Measurements from ENCODE around the gene IKZF5. TPM values are rescaled to one million over a fixed set of nuclear protein-coding genes. Genes with fewer than 3 reads are reported as not detected.

IKZF5 gene
- total RNA-seq, 1 donor from 2014 or later: 9.6 TPM

DNA sequence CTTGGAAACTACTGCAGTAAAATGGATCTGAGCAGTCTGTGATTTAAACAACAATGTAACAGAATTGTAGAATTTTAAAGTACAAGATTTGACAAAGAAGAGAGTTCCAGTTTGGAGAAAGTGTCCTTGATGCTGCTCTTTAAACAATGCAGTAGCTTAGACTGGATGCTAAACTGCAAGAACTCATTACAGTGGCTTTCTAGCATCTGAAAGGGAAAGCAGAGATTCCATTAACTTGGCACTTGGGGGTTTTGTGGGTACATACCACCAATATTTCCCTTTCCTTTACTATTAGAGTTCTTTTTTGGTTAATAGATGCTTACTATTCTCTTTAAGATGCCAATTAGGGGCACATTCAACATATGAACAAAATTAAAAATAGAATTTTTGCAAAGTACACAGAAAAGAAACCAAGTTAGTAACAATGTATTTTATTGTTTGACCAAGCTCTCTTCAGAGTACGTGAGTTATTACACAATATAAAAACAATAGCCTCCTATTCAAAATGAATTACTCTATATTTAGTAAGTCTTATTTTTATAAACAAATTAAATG lies 16.5 kb downstream of the IKZF5 start:
- Histone ChIP-seq H3K36me3 (peaks cover 0 to 41% of the 10 kb centered on the region in 2 donors), H3K27me3 (no peaks in the 10 kb centered on the region), H3K9me3 (no peaks in the 10 kb centered on the region), H3K27ac (no peak overlapping the region), H3K4me1 (no peaks in the 10 kb centered on the region), H3K4me3 (no peak overlapping the region)
- TF ChIP-seq POLR2A (IDR thresholded peaks at IDR 0.05): no peak
- no peak for TF ChIP-seq POLR2AphosphoS5 (IDR thresholded peaks at IDR 0.05; ENCODE audit: insufficient read depth in 1 of 2, low read depth in 1 of 2)
- TF ChIP-seq, protein P1, sequence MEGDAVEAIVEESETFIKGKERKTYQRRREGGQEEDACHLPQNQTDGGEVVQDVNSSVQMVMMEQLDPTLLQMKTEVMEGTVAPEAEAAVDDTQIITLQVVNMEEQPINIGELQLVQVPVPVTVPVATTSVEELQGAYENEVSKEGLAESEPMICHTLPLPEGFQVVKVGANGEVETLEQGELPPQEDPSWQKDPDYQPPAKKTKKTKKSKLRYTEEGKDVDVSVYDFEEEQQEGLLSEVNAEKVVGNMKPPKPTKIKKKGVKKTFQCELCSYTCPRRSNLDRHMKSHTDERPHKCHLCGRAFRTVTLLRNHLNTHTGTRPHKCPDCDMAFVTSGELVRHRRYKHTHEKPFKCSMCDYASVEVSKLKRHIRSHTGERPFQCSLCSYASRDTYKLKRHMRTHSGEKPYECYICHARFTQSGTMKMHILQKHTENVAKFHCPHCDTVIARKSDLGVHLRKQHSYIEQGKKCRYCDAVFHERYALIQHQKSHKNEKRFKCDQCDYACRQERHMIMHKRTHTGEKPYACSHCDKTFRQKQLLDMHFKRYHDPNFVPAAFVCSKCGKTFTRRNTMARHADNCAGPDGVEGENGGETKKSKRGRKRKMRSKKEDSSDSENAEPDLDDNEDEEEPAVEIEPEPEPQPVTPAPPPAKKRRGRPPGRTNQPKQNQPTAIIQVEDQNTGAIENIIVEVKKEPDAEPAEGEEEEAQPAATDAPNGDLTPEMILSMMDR (IDR thresholded peaks at IDR 0.05): no peak
- intact Hi-C loops (cut with DNase I): no loop called here
- DNase-seq (ENCODE audit: extremely low spot score in 2 of 2): no peak

DNA sequence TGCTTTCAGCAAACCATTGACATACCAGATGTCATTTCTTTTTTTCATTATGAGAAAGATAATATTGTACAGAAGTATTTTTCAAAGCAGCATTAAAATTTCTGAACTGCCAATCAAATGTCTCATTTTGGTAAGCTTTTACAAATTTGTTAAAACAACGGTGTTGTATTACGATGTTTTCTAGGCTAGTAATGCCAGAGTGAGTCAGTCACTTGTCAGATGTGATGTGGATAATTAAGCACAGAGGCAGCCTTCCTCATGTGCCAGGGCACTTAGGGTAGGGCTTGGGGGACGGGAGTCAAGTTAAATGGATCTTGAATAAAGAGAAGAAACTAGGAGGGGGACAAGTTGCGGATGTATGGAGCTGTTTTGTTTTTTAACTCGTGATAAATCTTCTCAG lies 18.3 kb downstream of the IKZF5 start:
- Histone ChIP-seq H3K27me3 (no peaks in the 10 kb centered on the region), H3K9me3 (no peaks in the 10 kb centered on the region), H3K4me3 (no peak overlapping the region), H3K36me3 (peaks cover 0 to 27% of the 10 kb centered on the region in 2 donors), H3K4me1 (no peaks in the 10 kb centered on the region), H3K27ac (no peak overlapping the region)
- TF ChIP-seq POLR2A (IDR thresholded peaks at IDR 0.05) (no peak), POLR2AphosphoS5 (IDR thresholded peaks at IDR 0.05; ENCODE audit: insufficient read depth in 1 of 2, low read depth in 1 of 2) (no peak)
- TF ChIP-seq, protein P1 (IDR thresholded peaks at IDR 0.05): no peak
- intact Hi-C loops (cut with DNase I): no loop called here
- DNase-seq (ENCODE audit: extremely low spot score in 2 of 2): no peak

DNA sequence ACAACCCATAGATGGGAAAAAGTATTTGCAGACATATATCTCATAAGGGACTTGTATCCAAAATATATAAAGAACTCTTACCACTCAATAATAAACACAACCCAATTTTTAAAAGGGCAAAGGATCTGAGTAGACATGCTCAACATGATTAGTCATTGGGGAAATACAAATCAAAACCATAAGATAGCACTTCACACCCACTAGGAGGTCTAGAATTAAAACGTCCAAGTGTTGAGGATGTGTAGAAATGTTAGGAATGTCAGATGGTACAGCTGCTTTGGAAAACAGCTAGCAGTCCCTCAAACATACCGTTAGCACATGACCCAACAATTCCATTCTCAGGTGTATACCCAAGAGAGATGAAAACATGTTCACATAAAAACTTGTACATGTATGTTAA lies 20.1 kb downstream of the IKZF5 start:
- DNase-seq (ENCODE audit: extremely low spot score in 2 of 2): no peak
- H3K4me3 ChIP-seq: no peak overlapping the region
- TF ChIP-seq POLR2AphosphoS5 (IDR thresholded peaks at IDR 0.05; ENCODE audit: insufficient read depth in 1 of 2, low read depth in 1 of 2): no peak
- TF ChIP-seq POLR2A (IDR thresholded peaks at IDR 0.05): no peak
- TF ChIP-seq, protein P1 (IDR thresholded peaks at IDR 0.05): no peak
- no peaks in the 10 kb centered on the region for H3K4me1 ChIP-seq
- no peak overlapping the region for H3K27ac ChIP-seq
- intact Hi-C loops (cut with DNase I): no loop called here
- H3K9me3 ChIP-seq: no peaks in the 10 kb centered on the region
- H3K36me3 ChIP-seq: peaks cover 0 to 9% of the 10 kb centered on the region in 2 donors
- H3K27me3 ChIP-seq: no peaks in the 10 kb centered on the region

DNA sequence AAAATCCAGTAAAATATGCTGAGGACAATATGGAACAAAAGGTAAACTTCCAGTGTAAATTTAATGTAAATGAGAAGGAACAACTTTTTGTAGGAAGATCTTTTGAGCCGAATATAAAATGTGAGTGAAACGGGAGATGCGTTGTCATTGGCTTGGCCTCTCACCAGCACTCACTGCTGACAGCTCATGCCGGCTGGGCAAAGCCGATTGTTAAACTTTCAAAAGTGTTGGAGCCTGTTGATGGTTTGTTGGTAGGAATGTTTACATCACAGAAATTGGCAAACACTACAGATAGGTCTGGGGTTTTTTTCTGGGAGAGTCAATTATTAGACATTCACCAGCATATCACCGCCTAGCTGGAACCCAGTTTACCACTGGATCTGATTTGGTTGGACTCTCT lies 22.3 kb downstream of the IKZF5 start:
- intact Hi-C loops (cut with DNase I): no loop called here
- no peaks in the 10 kb centered on the region for H3K27me3 ChIP-seq
- DNase-seq (ENCODE audit: extremely low spot score in 2 of 2): no peak
- H3K4me1 ChIP-seq: no peaks in the 10 kb centered on the region
- H3K4me3 ChIP-seq: no peak overlapping the region
- TF ChIP-seq POLR2AphosphoS5 (IDR thresholded peaks at IDR 0.05; ENCODE audit: insufficient read depth in 1 of 2, low read depth in 1 of 2) (no peak), POLR2A (IDR thresholded peaks at IDR 0.05) (no peak)
- TF ChIP-seq, protein P1 (IDR thresholded peaks at IDR 0.05): no peak
- H3K36me3 ChIP-seq: no peaks in the 10 kb centered on the region
- no peaks in the 10 kb centered on the region for H3K9me3 ChIP-seq
- no peak overlapping the region for H3K27ac ChIP-seq

DNA sequence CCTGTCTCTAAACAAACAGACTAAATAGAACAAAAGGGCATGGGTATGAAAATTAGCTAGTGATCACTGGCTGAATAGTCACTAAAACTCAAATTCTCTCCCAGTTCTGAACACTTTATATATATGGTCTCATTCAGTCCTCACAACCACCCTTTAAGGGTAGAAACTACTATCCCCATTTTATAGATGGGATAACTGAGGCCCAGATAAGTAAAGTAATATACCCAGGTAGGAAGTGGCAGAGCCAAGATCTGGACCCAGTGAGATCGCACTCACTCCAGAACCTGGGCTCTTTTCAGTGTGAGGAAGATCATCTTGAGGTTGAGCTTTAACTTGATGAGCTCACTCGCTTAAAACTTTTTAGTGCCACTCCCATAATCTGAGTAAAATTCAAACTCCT lies 23.9 kb downstream of the IKZF5 start:
- Histone ChIP-seq H3K27me3 (no peaks in the 10 kb centered on the region), H3K9me3 (no peaks in the 10 kb centered on the region), H3K36me3 (no peaks in the 10 kb centered on the region), H3K27ac (no peak overlapping the region), H3K4me3 (no peak overlapping the region), H3K4me1 (peaks cover 10% of the 10 kb centered on the region)
- no peak for DNase-seq (ENCODE audit: extremely low spot score in 2 of 2)
- TF ChIP-seq POLR2AphosphoS5 (IDR thresholded peaks at IDR 0.05; ENCODE audit: insufficient read depth in 1 of 2, low read depth in 1 of 2): no peak
- intact Hi-C loops (cut with DNase I): no loop called here
